IPS-15b (cell line): ENCODE data around the gene ELF1.

Experiments used
- H3K27me3 ChIP-seq: one replicate; pipeline ENCODE4 v1.6.1; 2013; ENCODE audit warnings: low read length; ENCODE audit not compliant: control insufficient read depth, insufficient read depth
- H3K36me3 ChIP-seq: one replicate; pipeline ENCODE4 v1.6.1; 2013; ENCODE audit warnings: low read length; ENCODE audit not compliant: control insufficient read depth, insufficient read depth
- H3K4me1 ChIP-seq: one replicate; pipeline ENCODE4 v1.6.1; 2013; ENCODE audit warnings: mild to moderate bottlenecking, low read length; ENCODE audit not compliant: control insufficient read depth, insufficient read depth
- H3K4me3 ChIP-seq: one replicate; pipeline ENCODE4 v1.5.1; 2013; ENCODE audit warnings: low read depth, low read length
- H3K9ac ChIP-seq: one replicate; pipeline ENCODE4 v1.6.1; 2013; ENCODE audit warnings: low read depth, mild to moderate bottlenecking, low read length
- H3K9me3 ChIP-seq: one replicate; pipeline ENCODE4 v1.6.1; 2013; ENCODE audit warnings: mild to moderate bottlenecking, low read length; ENCODE audit not compliant: control insufficient read depth, insufficient read depth

Gene ELF1

DNA sequence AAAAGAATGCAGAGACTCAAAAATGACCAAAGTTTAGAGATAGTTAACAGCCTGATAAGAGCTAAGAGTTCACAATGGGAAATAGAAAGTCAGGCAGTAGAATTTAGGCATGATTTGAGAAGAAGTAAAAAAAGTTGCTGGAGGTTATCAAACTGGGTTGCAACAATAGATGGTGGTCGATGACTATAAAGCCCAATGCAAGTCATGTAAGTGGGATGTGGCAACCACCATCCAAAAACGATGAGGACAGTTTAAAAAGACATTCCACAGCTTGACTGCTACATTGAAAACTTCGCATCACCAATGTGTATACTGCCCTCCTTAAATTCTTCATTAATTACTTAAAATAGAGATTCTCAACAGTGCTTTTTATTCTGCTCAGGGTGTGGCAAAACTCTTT lies 19.7 kb downstream of the ELF1 start:
- no peaks in the 10 kb centered on the region for H3K9me3 ChIP-seq
- no peaks in the 10 kb centered on the region for H3K4me1 ChIP-seq
- H3K4me3 ChIP-seq, result no peak overlapping the region

DNA sequence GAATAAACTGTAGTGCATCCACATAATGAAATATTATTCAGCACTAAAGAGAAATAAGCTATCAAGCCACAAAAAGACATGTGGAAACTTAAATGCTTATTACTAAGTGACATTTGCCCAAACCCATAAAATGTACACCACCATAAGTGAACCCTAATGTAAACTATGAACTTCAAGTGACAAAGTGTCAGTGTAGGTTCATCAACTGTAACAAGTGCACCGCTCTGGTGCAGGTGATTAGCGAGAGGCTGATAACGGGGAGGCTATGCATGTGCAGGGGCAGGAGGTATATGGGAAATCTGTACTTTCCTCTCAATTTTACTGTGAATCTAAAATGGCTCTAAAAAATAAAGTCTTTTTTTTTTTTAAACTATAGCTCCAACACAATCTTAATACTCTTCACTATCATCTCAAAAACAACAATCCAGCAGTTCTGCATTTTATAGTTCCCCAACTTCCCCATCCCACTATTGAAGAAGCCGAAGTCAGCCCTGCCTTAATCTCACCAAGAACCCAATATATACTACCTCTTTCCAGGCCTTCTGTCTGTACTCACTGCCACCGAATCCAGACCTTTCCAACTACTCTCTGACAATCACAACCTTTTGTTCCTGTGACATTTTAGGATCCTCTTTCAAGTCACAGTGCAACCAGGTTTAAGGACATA lies 22.6 kb downstream of the ELF1 start:
- Histone ChIP-seq H3K9ac (no peak overlapping the region), H3K4me3 (no peak overlapping the region), H3K4me1 (no peaks in the 10 kb centered on the region), H3K27me3 (no peaks in the 10 kb centered on the region), H3K9me3 (no peaks in the 10 kb centered on the region), H3K36me3 (no peaks in the 10 kb centered on the region)

More for the DNA sequence above, 19.7 kb downstream of the ELF1 start:
- H3K36me3 ChIP-seq, result no peaks in the 10 kb centered on the region
- no peak overlapping the region for H3K9ac ChIP-seq
- H3K27me3 ChIP-seq, result no peaks in the 10 kb centered on the region

DNA sequence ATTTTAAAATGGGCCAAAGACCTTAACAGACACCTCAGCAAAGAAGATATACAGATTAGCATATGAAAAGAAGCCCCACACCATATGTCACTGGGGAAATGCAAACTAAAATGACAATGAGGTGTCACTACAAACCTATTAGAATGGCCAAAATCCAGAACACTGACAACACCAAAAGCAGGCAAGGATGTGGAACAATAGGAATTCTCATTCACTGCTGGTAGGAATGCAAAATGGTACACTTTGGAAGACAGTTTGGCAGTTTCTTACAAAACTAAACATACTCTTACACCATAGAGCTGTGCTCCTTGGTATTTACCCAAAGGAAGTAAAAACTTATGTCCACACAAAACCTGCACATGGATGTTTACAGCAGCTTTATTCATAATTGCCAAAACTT lies 23.1 kb downstream of the ELF1 start:
- H3K4me1 ChIP-seq, result no peaks in the 10 kb centered on the region

DNA sequence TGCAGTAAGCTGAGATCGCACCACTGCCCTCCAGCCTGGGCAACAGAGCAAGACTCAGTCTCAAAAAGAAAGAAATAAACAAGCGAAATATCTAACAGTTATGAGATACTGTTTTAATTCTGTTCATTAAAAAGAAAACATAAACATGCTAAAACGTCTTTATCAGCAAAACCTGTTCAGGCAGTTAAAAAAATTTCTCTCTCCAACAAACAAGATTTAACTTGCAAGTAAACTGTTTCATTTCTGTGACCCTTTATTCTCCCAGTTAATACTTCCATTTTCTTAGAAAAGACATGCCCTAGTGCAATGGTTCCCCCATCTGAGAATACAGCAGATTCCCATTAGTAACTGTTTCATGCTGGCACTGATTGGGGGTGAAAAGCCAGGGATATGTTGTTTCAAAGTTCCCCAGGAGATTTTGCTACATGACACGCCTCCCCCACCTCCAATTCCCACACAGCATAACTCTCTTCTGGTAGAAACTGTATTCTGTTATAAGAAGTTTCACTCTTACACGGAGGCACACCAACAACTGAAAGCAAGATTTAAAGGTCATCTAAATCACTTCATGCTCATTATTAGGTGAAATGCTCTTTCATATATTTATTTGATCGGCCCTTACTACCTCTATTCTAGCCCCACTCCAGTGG lies 24.4 kb downstream of the ELF1 start:
- Histone ChIP-seq H3K9me3 (no peaks in the 10 kb centered on the region), H3K4me3 (no peak overlapping the region), H3K36me3 (no peaks in the 10 kb centered on the region), H3K27me3 (no peaks in the 10 kb centered on the region), H3K4me1 (no peaks in the 10 kb centered on the region), H3K9ac (no peak overlapping the region)

More for the DNA sequence above, 23.1 kb downstream of the ELF1 start:
- no peak overlapping the region for H3K9ac ChIP-seq
- no peaks in the 10 kb centered on the region for H3K27me3 ChIP-seq
- no peaks in the 10 kb centered on the region for H3K9me3 ChIP-seq
- no peak overlapping the region for H3K4me3 ChIP-seq
- no peaks in the 10 kb centered on the region for H3K36me3 ChIP-seq

DNA sequence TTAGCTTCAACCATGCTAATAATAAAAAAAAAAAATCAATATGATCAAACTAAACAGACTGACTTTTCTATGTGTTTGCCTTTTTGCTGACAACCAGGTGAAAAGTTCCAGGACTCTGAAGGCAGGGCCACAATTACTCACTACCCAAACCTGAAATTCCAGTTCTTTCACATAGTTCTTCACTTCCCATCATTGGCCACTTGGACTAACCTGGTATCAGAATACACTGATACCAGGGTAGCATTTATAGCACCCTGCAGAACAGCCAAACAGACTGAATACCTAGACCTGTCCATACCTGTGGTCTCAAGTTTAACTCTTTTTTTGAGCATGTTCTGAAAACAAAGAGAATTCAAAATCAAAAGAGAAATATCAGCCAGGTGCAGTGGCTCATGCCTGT lies 25.1 kb downstream of the ELF1 start:
- H3K4me1 ChIP-seq, result no peaks in the 10 kb centered on the region
- H3K36me3 ChIP-seq, result no peaks in the 10 kb centered on the region
- H3K4me3 ChIP-seq, result no peak overlapping the region
- H3K9ac ChIP-seq, result no peak overlapping the region
- no peaks in the 10 kb centered on the region for H3K27me3 ChIP-seq
- H3K9me3 ChIP-seq, result no peaks in the 10 kb centered on the region

DNA sequence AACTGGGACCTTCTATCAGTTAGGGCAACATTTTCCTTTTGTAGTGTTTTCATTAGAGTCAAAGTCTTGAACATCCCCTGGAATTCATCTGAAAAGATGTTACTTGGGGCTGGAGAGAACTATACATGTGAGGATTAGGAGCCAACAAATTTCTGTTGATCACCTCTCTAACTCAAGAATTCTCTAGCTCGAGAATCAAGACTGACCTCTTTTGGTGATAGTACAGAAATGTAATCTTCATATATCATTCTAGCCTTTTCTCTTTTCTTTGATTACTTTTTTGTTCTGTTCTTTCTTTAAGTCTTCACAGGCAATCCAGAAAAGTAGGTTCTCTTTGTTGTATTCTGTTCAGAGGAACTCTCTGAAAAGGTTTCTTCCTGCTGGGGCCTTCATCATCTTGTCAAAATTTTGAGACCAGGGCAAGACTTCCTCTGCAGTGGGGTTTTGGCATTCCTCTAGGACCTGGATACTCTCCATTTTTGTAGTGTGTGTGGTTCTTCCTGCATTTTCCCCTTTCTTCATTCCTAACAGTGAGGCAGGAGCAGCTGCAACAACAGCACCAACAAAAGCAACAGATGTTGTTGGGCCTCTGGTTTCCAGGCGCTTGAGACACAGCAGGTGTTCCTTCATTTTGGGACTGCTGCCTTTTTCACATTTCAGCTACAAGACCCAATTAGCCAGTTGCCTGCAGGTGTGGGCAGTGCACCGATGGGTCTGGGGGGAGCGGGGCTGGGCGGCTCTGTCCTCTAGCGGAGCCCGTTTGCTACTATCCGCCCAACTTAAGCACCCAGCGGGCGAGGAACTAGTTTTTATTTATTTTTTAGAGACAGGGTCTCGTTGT lies 26.2 kb downstream of the ELF1 start:
- H3K27me3 ChIP-seq, result no peaks in the 10 kb centered on the region
- no peaks in the 10 kb centered on the region for H3K4me1 ChIP-seq
- H3K9ac ChIP-seq, result no peak overlapping the region
- H3K4me3 ChIP-seq, result no peak overlapping the region
- H3K36me3 ChIP-seq, result no peaks in the 10 kb centered on the region
- H3K9me3 ChIP-seq, result no peaks in the 10 kb centered on the region

DNA sequence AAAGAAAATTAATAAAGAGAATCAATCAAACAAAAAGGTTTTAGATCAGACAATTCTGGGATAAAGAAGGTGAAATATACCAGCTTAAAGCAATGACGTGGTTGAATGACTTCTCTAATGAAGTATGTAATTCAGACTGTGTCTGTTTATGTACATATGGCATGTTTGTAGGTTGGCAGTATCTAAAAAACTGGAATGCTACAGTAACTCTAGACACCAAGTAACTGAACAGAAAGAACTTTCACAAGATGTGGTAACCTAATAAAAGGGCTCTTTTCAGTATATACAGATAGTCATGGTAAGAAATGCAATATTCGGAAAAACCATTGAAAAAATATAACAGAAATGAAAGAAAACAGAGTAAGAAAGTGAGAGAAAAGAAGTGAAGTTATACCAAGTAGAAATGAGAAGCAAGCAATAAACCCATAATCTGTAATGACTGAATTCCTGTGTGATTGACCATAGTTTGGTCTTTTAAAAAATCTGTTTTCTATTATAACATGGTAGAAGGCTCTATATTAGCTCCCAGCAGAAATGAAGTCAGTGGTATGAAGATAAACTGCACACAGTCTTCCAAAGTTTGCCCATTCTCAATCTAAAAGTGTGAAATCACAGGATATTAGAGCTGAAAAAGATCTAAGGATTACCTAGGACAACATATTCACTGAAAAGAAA lies 31.4 kb downstream of the ELF1 start:
- no peak overlapping the region for H3K4me3 ChIP-seq
- H3K36me3 ChIP-seq, result no peaks in the 10 kb centered on the region
- peaks cover 4% of the 10 kb centered on the region for H3K4me1 ChIP-seq
- H3K27me3 ChIP-seq, result no peaks in the 10 kb centered on the region
- H3K9ac ChIP-seq, result no peak overlapping the region
- H3K9me3 ChIP-seq, result no peaks in the 10 kb centered on the region

DNA sequence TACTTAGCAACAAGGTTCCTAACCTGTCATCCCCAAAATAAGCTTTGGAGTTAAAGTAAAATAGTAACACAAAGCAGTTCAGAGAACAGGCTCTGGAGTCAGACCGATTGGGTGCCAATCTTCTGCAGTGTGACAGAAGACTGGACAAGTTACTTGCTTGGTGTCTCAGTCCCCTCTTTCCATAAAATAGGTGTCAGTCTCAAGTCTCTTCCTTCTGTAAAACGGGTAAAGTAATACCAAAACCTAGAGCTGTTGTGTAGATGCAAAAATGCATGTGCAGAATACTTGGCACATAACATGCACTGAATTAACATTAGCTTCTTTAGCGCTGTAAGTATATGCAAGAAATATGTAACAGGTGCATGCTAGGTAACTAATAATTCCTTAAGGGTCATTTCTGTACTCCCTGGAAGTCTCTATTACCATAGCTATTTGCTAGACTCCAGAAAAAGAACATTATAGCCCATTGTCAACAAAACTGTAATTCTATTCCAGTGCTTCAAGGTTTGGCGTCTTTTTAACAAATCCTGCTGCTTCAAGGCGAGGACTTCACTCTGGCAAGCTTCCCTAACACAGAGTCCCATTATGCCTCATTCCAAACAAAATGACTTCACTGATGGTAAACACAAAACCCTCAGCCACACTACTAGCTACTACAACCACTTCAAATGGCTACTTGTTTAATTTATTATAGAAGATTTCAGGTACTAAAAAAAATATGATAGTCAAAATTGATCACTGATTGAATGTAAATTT lies 32.8 kb downstream of the ELF1 start:
- H3K9ac ChIP-seq, result no peak overlapping the region
- H3K36me3 ChIP-seq, result no peaks in the 10 kb centered on the region
- H3K4me1 ChIP-seq, result peaks cover 4% of the 10 kb centered on the region
- no peaks in the 10 kb centered on the region for H3K9me3 ChIP-seq
- no peaks in the 10 kb centered on the region for H3K27me3 ChIP-seq
- no peak overlapping the region for H3K4me3 ChIP-seq

DNA sequence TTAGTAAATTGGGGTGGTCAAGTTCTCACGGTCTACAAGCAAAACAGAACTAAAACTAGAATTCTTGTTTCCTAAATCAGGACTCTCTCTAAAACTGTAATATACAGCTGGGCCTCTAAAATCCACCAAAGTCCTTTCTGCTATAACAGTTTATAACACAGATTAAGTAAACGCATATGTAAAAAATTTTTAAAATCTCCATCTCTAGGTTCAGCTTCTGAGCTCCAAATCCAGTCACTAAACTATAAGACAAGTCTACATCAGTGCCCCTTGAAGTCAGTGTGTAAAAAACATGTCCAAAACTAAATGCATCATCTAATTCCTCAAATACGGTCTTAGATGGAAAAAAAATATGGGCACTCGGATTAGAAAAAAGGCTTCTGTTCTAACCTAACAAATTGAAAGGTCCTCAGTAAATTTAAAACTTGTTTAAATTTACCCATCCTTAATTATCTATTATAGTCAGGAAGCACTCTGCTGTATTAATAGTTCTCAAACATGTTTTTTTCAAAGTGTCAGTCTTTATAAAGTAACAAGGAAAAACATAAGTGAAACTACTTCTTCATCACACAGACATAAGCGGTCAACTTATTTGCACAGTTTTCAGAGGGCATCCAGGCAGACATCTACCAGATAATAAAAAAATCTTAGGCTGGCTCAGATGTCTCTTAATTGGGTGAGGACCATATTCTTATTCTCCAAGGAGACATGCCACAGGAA lies 33.6 kb downstream of the ELF1 start:
- no peak overlapping the region for H3K4me3 ChIP-seq
- no peak overlapping the region for H3K9ac ChIP-seq
- no peaks in the 10 kb centered on the region for H3K36me3 ChIP-seq
- H3K9me3 ChIP-seq, result no peaks in the 10 kb centered on the region
- H3K27me3 ChIP-seq, result no peaks in the 10 kb centered on the region
- H3K4me1 ChIP-seq, result peaks cover 4% of the 10 kb centered on the region

DNA sequence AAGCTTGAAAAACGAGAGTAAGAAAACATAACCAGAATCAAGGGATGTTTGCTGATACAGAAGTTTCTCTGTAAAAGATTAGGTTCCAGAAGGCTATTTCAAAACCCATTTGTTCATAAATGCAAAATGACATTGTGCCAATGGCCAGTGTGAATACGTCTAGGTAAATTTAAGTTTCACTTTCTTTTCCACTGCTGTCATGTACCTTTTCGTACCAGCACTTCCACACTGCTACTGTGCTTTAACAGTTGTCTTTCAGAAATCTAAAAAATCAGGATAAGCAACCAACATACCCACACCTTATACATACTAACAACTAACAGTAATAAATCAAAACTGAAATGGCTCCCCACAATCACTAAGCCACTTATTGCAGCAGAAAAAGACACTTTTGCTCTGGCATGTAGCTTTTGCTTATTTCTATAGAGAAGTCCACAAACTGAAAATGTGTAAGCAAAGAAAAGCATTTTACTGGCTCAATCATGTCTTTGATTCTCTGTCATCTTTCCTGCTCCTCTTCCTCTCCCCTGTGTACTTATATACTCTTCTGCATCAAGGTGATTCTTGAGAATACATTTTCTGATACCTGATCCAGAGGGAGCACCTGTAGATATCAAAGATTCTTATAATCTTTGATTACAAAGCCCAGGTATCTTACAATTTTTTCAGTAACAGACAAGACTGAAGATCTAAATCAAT lies 34.3 kb downstream of the ELF1 start:
- H3K36me3 ChIP-seq, result no peaks in the 10 kb centered on the region
- H3K27me3 ChIP-seq, result no peaks in the 10 kb centered on the region
- H3K9me3 ChIP-seq, result no peaks in the 10 kb centered on the region
- no peak overlapping the region for H3K4me3 ChIP-seq
- H3K9ac ChIP-seq, result no peak overlapping the region
- H3K4me1 ChIP-seq, result peaks cover 4% of the 10 kb centered on the region
